GM12878 (cell line): ENCODE results near the gene ADCY9. TPM values are rescaled to one million over a fixed set of nuclear protein-coding genes. Genes with fewer than 3 reads are reported as not detected.

Experiments
- ATAC-seq: fragments of 200-7000 bp; cut with Tn5 transposase; 3 replicates; pipeline ENCODE4 v1.9.1; 2020; ENCODE audit warnings: mild to moderate bottlenecking, moderate library complexity
- BruUV-seq: library from RNA; stranded (reverse); fragments of 400-500 nt; replicated peaks from 2 replicates; lab custom pipeline; 2021; lab: Mats Ljungman, UMichigan
- CTCF ChIA-PET: fragments of 300-600 bp; sonication (Branson Sonifier 250); formaldehyde crosslinking; extraction: SDS; loops from one replicate; lab custom pipeline; 2021; ENCODE audit warnings: inconsistent platforms; lab: Yijun Ruan, JAX
- POLR2A ChIA-PET: fragments of 350-600 bp; formaldehyde crosslinking; extraction: SDS; loops from one replicate; lab custom pipeline; 2021; ENCODE audit warnings: inconsistent platforms; lab: Charles Lee
- RAD21 ChIA-PET: fragments of 300-600 bp; sonication (Branson Sonifier 250); formaldehyde crosslinking; loops from one replicate; lab custom pipeline; 2023; ENCODE audit warnings: antibody characterized with exemption; ENCODE audit not compliant: unreplicated experiment; lab: Charles Lee
- SMC1A ChIA-PET: fragments of 300-600 bp; sonication (Branson Sonifier 250); formaldehyde crosslinking; loops from one replicate; lab custom pipeline; 2023; ENCODE audit not compliant: unreplicated experiment, uncharacterized antibody; lab: Charles Lee
- DNase-seq: peaks from one replicate; pipeline ENCODE4 v3.0.0-alpha.2; 2011; ENCODE audit warnings: low read depth, low spot score
- FAIRE-seq: peaks from 3 replicates; lab custom pipeline; 2011; peaks lifted over from hg19 to GRCh38; lab: Jason Lieb, UNC
- H2AFZ ChIP-seq: 2 replicates; pipeline ENCODE4 v1.6.0; 2011; ENCODE audit warnings: low read depth, low read length, control low read depth; ENCODE audit not compliant: control insufficient read depth
- H3K27ac ChIP-seq: 2 replicates; pipeline ENCODE4 v1.5.1; 2011; ENCODE audit warnings: control low read depth; ENCODE audit not compliant: control insufficient read depth, insufficient read depth
- H3K27me3 ChIP-seq, 2 experiments: replicated peaks in 1 of 2; 2 replicates each; pipeline versions ENCODE4 v1.6.0 to v1.6.1; 2011; ENCODE audit warnings: low read length in 1 of 2; ENCODE audit not compliant: control insufficient read depth in 2 of 2, insufficient read depth in 2 of 2
- H3K36me3 ChIP-seq, 2 experiments: 2 replicates each; pipeline ENCODE4 v1.5.1; 2011; ENCODE audit warnings: low read length in 1 of 2; ENCODE audit not compliant: control insufficient read depth in 2 of 2, insufficient read depth in 2 of 2
- H3K4me1 ChIP-seq: 2 replicates; pipeline ENCODE4 v1.6.1; 2011; ENCODE audit warnings: mild to moderate bottlenecking, low read length, moderate library complexity, mixed read lengths; ENCODE audit not compliant: control insufficient read depth, insufficient read depth
- H3K4me2 ChIP-seq: 2 replicates; pipeline ENCODE4 v1.6.0; 2011; ENCODE audit warnings: control low read depth; ENCODE audit not compliant: control insufficient read depth, insufficient read depth
- H3K4me3 ChIP-seq: fragments of 200-600 bp; sonication (generic); 2 replicates; pipeline ENCODE4 v1.5.1; 2016
- H3K79me2 ChIP-seq: 2 replicates; pipeline ENCODE4 v1.6.0; 2011; ENCODE audit warnings: low read length; ENCODE audit not compliant: control insufficient read depth, insufficient read depth
- H3K9ac ChIP-seq: 2 replicates; pipeline ENCODE4 v1.8.0; 2011; ENCODE audit warnings: low read length, control low read depth, mixed read lengths; ENCODE audit not compliant: control insufficient read depth, insufficient read depth
- H3K9me3 ChIP-seq: replicated peaks from 3 replicates; pipeline ENCODE4 v1.5.1; 2011; ENCODE audit warnings: mild to moderate bottlenecking, low read length; ENCODE audit not compliant: control insufficient read depth, insufficient read depth
- H4K20me1 ChIP-seq: 2 replicates; pipeline ENCODE4 v1.6.0; 2011; ENCODE audit not compliant: control insufficient read depth, insufficient read depth
- ATF3 ChIP-seq: IDR thresholded peaks from 2 replicates; pipeline ENCODE4 v1.6.1; 2011; ENCODE audit warnings: low read depth, mild to moderate bottlenecking, low read length, moderate library complexity, borderline replicate concordance; ENCODE audit errors: extremely low read depth
- ATF7 ChIP-seq: fragments of 450-650 bp; IDR thresholded peaks from 2 replicates; pipeline ENCODE4 v1.6.1; 2016; ENCODE audit warnings: low read depth, mild to moderate bottlenecking
- CEBPB ChIP-seq, 2 experiments: fragments of 150-350 bp in 1 of 2; IDR thresholded peaks; 2 replicates each; pipeline ENCODE4 v1.6.1; 2012 to 2014; ENCODE audit warnings: low read depth in 2 of 2, low read length in 2 of 2, borderline replicate concordance in 1 of 2, inconsistent platforms in 1 of 2
- ELK1 ChIP-seq: IDR thresholded peaks from 2 replicates; pipeline ENCODE4 v1.6.1; 2012; ENCODE audit warnings: low read depth, low read length, improper control_type of control experiment
- IKZF2 ChIP-seq, 2 experiments: fragments of 450-650 bp; IDR thresholded peaks; 2 replicates each; pipeline ENCODE4 v1.6.1; 2017; ENCODE audit warnings: mild to moderate bottlenecking in 2 of 2, moderate library complexity in 2 of 2
- KDM1A ChIP-seq: fragments of 200-600 bp; sonication (generic); IDR thresholded peaks from 2 replicates; pipeline ENCODE4 v1.6.1; 2016; ENCODE audit warnings: borderline replicate concordance
- LARP7 ChIP-seq: fragments of 450-650 bp; IDR thresholded peaks from 2 replicates; pipeline ENCODE4 v1.6.1; 2017; ENCODE audit warnings: mild to moderate bottlenecking
- PAX5 ChIP-seq: IDR thresholded peaks from 2 replicates; pipeline ENCODE4 v1.6.1; 2011; ENCODE audit warnings: low read depth, low read length, borderline replicate concordance
- POLR2AphosphoS2 ChIP-seq: IDR thresholded peaks from 2 replicates; pipeline ENCODE4 v1.6.1; 2011; ENCODE audit warnings: low read depth, mild to moderate bottlenecking, low read length, improper control_type of control experiment, moderate library complexity
- RAD21 ChIP-seq: IDR thresholded peaks from 2 replicates; pipeline ENCODE4 v1.6.1; 2011; ENCODE audit warnings: mild to moderate bottlenecking, low read depth, low read length, moderate library complexity; ENCODE audit not compliant: insufficient read depth
- SIN3A ChIP-seq: IDR thresholded peaks from 2 replicates; pipeline ENCODE4 v1.6.1; 2012; ENCODE audit warnings: low read depth, low read length, improper control_type of control experiment
- SP1 ChIP-seq: IDR thresholded peaks from one replicate; pipeline ENCODE4 v1.6.1; 2011; ENCODE audit warnings: low read depth, low read length
- STAT3 ChIP-seq: IDR thresholded peaks from 2 replicates; pipeline ENCODE4 v1.6.1; 2011; ENCODE audit warnings: low read depth, low read length, improper control_type of control experiment
- YBX1 ChIP-seq: fragments of 450-650 bp; IDR thresholded peaks from 2 replicates; pipeline ENCODE4 v1.6.1; 2016; ENCODE audit warnings: antibody characterized with exemption
- YY1 ChIP-seq: IDR thresholded peaks from 2 replicates; pipeline ENCODE4 v1.6.1; 2011; ENCODE audit warnings: low read depth, mild to moderate bottlenecking, low read length
- ZZZ3 ChIP-seq: IDR thresholded peaks from 2 replicates; pipeline ENCODE4 v1.6.1; 2011; ENCODE audit warnings: low read depth; ENCODE audit not compliant: control insufficient read depth, insufficient read length
- WGBS: methylation state at CpG from one replicate; pipeline ENCODE4 v1.1.6; 2016; ENCODE audit warnings: low lambda C conversion rate; ENCODE audit not compliant: insufficient replicate concordance, insufficient coverage; ENCODE audit errors: missing lambda C conversion rate; 5-methylcytosine and 5-hydroxymethylcytosine counted together
- in situ Hi-C: fragments of 300-500 bp; cut with MboI; formaldehyde crosslinking; loops from 9 replicates; pipeline ENCODE4 v1.14.3; 2018; ENCODE audit warnings: mixed read lengths
- intact Hi-C: fragments of 100-400 bp; cut with micrococcal nuclease; formaldehyde crosslinking; loops from one replicate; pipeline ENCODE4 v1.14.2; 2022; ENCODE audit not compliant: unreplicated experiment
- polyA plus RNA-seq, 11 experiments: library from polyadenylated mRNA; depleted of rRNA in 4 of 11; unstranded in 6 of 11; stranded (reverse) in 5 of 11; fragments of >200 nt; fragmentation: Nextera tagmentation in 4 of 11; fragmentation: Illumina TruSeq in 1 of 11; extraction: Ambion mirVana in 4 of 11; extraction: Trizol in 1 of 11; gene quantifications; 1 replicate in 1 of 11; 2 replicates in 10 of 11; pipeline versions ENCODE4 v1.2.1 to v1.2.3, GENCODE V29; 2011 to 2016; ENCODE audit warnings: inconsistent platforms in 2 of 11, missing spikeins in 2 of 11, low read depth in 1 of 11
- total RNA-seq, 4 experiments: library from RNA; depleted of rRNA in 3 of 4; stranded (reverse); fragments of >200 nt in 3 of 4; fragmentation: Illumina TruSeq in 1 of 4; extraction: Trizol in 1 of 4; gene quantifications; 2 replicates each; pipeline versions ENCODE4 v1.2.1 to v1.2.3, GENCODE V29; 2013 to 2021
- TF ChIP-seq, protein P1 (sequence below): fragments of 450-650 bp; IDR thresholded peaks from 2 replicates; pipeline ENCODE4 v1.6.1; 2016; ENCODE audit warnings: mild to moderate bottlenecking
- TF ChIP-seq, protein P2 (sequence below): fragments of 450-650 bp; IDR thresholded peaks from 2 replicates; pipeline ENCODE4 v1.6.1; 2017; ENCODE audit warnings: mild to moderate bottlenecking, low read depth, inconsistent platforms; ENCODE audit not compliant: poor library complexity, severe bottlenecking

Gene ADCY9
- total and polyA plus RNA-seq, 10 of the 15 experiments (the other 5 are each of a cell fraction or from before 2014, with no cell fraction given): 0.09 to 0.41 (median 0.15) TPM; not detected in 3

DNA sequence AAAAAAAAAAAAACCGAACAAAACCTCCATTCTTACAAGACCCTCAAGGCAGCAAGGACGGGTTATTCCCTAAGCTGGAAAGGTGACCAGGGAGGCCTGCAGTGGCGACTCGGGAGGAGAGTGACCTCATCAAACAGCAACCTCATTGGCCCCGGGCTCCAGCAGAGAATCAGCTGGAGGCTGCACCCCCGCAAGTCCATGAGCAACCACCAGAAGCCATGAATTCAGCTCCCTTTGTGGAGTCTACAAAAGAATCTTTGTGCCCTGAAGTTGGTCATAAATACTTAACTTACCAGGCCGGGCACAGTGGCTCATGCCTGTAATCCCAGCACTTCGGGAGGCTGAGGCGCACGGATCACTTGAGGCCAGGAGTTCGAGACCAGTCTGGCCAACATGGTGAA is 154.8 kb downstream of the ADCY9 start:
- CTCF ChIA-PET: interaction anchor here (0.6 kb wide), 1 partner anchor 9 kb away, joined by 4 read pairs; no protein-coding TSS in a partner anchor
- Histone ChIP-seq H3K9me3 (no peaks in the 10 kb centered on the region), H3K9ac (no peak overlapping the region), H3K4me1 (no peaks in the 10 kb centered on the region), H2AFZ (no peak overlapping the region), H3K4me2 (no peak overlapping the region), H3K27me3 (no peaks in the 10 kb centered on the region; a peak in 2 of 4 replicates), H3K36me3 (no peaks in the 10 kb centered on the region), H3K79me2 (no peaks in the 10 kb centered on the region), H3K27ac (no peak overlapping the region), H4K20me1 (no peaks in the 10 kb centered on the region), H3K4me3 (no peak overlapping the region)
- WGBS: 87% methylated on average over 11 of the region's 11 CpGs
- no peak for DNase-seq
- TF ChIP-seq ATF7: no peak
- TF ChIP-seq SP1: no peak
- no peak for TF ChIP-seq RAD21
- no peak for TF ChIP-seq YBX1
- no peak for TF ChIP-seq POLR2AphosphoS2
- TF ChIP-seq PAX5: no peak
- TF ChIP-seq ATF3: no peak
- no peak for TF ChIP-seq IKZF2 (IDR thresholded peaks at IDR 0.05)
- no peak for TF ChIP-seq STAT3
- no peak for TF ChIP-seq LARP7
- TF ChIP-seq, protein P1, sequence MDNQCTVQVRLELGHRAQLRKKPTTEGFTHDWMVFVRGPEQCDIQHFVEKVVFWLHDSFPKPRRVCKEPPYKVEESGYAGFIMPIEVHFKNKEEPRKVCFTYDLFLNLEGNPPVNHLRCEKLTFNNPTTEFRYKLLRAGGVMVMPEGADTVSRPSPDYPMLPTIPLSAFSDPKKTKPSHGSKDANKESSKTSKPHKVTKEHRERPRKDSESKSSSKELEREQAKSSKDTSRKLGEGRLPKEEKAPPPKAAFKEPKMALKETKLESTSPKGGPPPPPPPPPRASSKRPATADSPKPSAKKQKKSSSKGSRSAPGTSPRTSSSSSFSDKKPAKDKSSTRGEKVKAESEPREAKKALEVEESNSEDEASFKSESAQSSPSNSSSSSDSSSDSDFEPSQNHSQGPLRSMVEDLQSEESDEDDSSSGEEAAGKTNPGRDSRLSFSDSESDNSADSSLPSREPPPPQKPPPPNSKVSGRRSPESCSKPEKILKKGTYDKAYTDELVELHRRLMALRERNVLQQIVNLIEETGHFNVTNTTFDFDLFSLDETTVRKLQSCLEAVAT: no peak
- TF ChIP-seq, protein P2, sequence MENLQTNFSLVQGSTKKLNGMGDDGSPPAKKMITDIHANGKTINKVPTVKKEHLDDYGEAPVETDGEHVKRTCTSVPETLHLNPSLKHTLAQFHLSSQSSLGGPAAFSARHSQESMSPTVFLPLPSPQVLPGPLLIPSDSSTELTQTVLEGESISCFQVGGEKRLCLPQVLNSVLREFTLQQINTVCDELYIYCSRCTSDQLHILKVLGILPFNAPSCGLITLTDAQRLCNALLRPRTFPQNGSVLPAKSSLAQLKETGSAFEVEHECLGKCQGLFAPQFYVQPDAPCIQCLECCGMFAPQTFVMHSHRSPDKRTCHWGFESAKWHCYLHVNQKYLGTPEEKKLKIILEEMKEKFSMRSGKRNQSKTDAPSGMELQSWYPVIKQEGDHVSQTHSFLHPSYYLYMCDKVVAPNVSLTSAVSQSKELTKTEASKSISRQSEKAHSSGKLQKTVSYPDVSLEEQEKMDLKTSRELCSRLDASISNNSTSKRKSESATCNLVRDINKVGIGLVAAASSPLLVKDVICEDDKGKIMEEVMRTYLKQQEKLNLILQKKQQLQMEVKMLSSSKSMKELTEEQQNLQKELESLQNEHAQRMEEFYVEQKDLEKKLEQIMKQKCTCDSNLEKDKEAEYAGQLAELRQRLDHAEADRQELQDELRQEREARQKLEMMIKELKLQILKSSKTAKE: no peak
- no peak for TF ChIP-seq YY1
- TF ChIP-seq ELK1: no peak
- TF ChIP-seq SIN3A: no peak
- TF ChIP-seq ZZZ3: no peak
- TF ChIP-seq KDM1A: no peak
- TF ChIP-seq CEBPB (IDR thresholded peaks at IDR 0.05; ENCODE audit: borderline replicate concordance in 1 of 2, low read depth in 2 of 2, low read length in 2 of 2): no peak
- SMC1A ChIA-PET: no interaction called here
- POLR2A ChIA-PET: no interaction called here
- intact Hi-C loops (no loop called here), in situ Hi-C loops (no loop called here)
- no TSS peak for BruUV-seq
- no peak for ATAC-seq
- no peak for FAIRE-seq
- RAD21 ChIA-PET: no interaction called here
